Limb (tissue), 2 donors: Measurements from ENCODE around the gene CCDC149.

ENCODE experiments used
- DNase-seq, 2 donors: peaks; one replicate each; pipeline ENCODE4 v3.0.0-alpha.2; 2016; ENCODE audit errors: extremely low spot score in 2 of 2

Gene CCDC149

GRCh38 chr4:24912252-24913118 lies at the start of gene CCDC149:
Gene CCDC149 (minus strand): TSS chr4:24913042. CDS start chr4:24912864, 178 bp downstream.
- peak; percentile 55 to 80 for DNase-seq

GRCh38 chr4:24957886-24958285 lies 45.0 kb upstream of the CCDC149 start:
- no peak for DNase-seq

- DNase-seq: no peak
Observed at GRCh38 chr4:24956763-24957162, 43.9 kb upstream of the CCDC149 start.

- no peak for DNase-seq
Observed at GRCh38 chr4:24956091-24956490, 43.2 kb upstream of the CCDC149 start.

- DNase-seq: no peak
Observed at GRCh38 chr4:24952667-24953066, 39.8 kb upstream of the CCDC149 start.

- DNase-seq: no peak
Observed at GRCh38 chr4:24949970-24950369, 37.1 kb upstream of the CCDC149 start.

- no peak for DNase-seq
Observed at GRCh38 chr4:24937917-24938281, 25.1 kb upstream of the CCDC149 start.

- no peak for DNase-seq
Observed at GRCh38 chr4:24937176-24937916, 24.5 kb upstream of the CCDC149 start.

- DNase-seq: no peak
Observed at GRCh38 chr4:24935856-24936255, 23.0 kb upstream of the CCDC149 start.

GRCh38 chr4:24934311-24934710 lies 21.5 kb upstream of the CCDC149 start:
- no peak for DNase-seq

GRCh38 chr4:24933684-24934275 lies 20.9 kb upstream of the CCDC149 start:
- no peak for DNase-seq

- DNase-seq: no peak
Observed at GRCh38 chr4:24932515-24933225, 19.8 kb upstream of the CCDC149 start.

- DNase-seq: no peak
Observed at GRCh38 chr4:24930151-24930550, 17.3 kb upstream of the CCDC149 start.

GRCh38 chr4:24928708-24929107 lies 15.9 kb upstream of the CCDC149 start:
- DNase-seq: no peak

GRCh38 chr4:24927049-24927448 lies 14.2 kb upstream of the CCDC149 start:
- DNase-seq: no peak

- DNase-seq: no peak
Observed at GRCh38 chr4:24924309-24924781, 11.5 kb upstream of the CCDC149 start.

GRCh38 chr4:24923550-24923949 lies 10.7 kb upstream of the CCDC149 start:
- DNase-seq: no peak

GRCh38 chr4:24923002-24923401 lies 10.2 kb upstream of the CCDC149 start:
- no peak for DNase-seq

- DNase-seq: no peak
Observed at GRCh38 chr4:24922416-24922815, 9.6 kb upstream of the CCDC149 start.

GRCh38 chr4:24921491-24921890 lies 8.6 kb upstream of the CCDC149 start:
- no peak for DNase-seq

GRCh38 chr4:24920008-24920407 lies 7.2 kb upstream of the CCDC149 start:
- no peak for DNase-seq
